Keratinocyte (primary cell): Measurements from ENCODE around the gene MRTO4. TPM values are rescaled to one million over a fixed set of nuclear protein-coding genes. Genes with fewer than 3 reads are reported as not detected.

Source experiments
- DNase-seq: peaks from one replicate; pipeline ENCODE4 v3.0.0-alpha.2; 2011; ENCODE audit warnings: low read depth, missing footprints, low spot score
- FAIRE-seq: peaks from 2 replicates; lab custom pipeline; 2011; peaks lifted over from hg19 to GRCh38; lab: Jason Lieb, UNC
- H2AFZ ChIP-seq: 2 replicates; pipeline ENCODE4 v1.6.0; 2012; ENCODE audit warnings: low read length, control low read depth, inconsistent platforms; ENCODE audit not compliant: control insufficient read depth
- H3K27ac ChIP-seq: 2 replicates; pipeline ENCODE4 v1.5.1; 2011; ENCODE audit warnings: low read length; ENCODE audit not compliant: control insufficient read depth, insufficient read depth
- H3K27me3 ChIP-seq: 3 replicates; pipeline ENCODE4 v1.6.0; 2011; ENCODE audit warnings: low read length; ENCODE audit not compliant: control insufficient read depth, insufficient read depth; ENCODE audit errors: extremely low read depth
- H3K36me3 ChIP-seq, 2 experiments: 2 replicates in 1 of 2; 3 replicates in 1 of 2; pipeline ENCODE4 v1.5.1; 2011; ENCODE audit warnings: low read length in 2 of 2, mild to moderate bottlenecking in 1 of 2; ENCODE audit not compliant: control insufficient read depth in 2 of 2, insufficient read depth in 2 of 2; ENCODE audit errors: extremely low read depth in 1 of 2
- H3K4me1 ChIP-seq: 3 replicates; pipeline ENCODE4 v1.5.1; 2011; ENCODE audit warnings: low read length; ENCODE audit not compliant: control insufficient read depth, insufficient read depth; ENCODE audit errors: extremely low read depth
- H3K4me2 ChIP-seq: 3 replicates; pipeline ENCODE4 v1.6.0; 2011; ENCODE audit warnings: low read depth, low read length; ENCODE audit not compliant: control insufficient read depth, insufficient read depth; ENCODE audit errors: extremely low read depth
- H3K4me3 ChIP-seq, 3 experiments: fragments of 200-600 bp in 1 of 3; sonication (generic) in 1 of 3; 2 replicates in 2 of 3; 3 replicates in 1 of 3; pipeline ENCODE4 v1.5.1; 2011 to 2016; ENCODE audit warnings: low read length in 3 of 3, mild to moderate bottlenecking in 3 of 3, control low read depth in 2 of 3, inconsistent platforms in 1 of 3, low read depth in 1 of 3, mixed read lengths in 1 of 3, mixed run types in 1 of 3, moderate library complexity in 1 of 3; ENCODE audit not compliant: control insufficient read depth in 2 of 3, insufficient read depth in 2 of 3; ENCODE audit errors: extremely low read depth in 1 of 3
- H3K79me2 ChIP-seq: 2 replicates; pipeline ENCODE4 v1.6.0; 2012; ENCODE audit warnings: low read length; ENCODE audit not compliant: control insufficient read depth, insufficient read depth
- H3K9ac ChIP-seq: 3 replicates; pipeline ENCODE4 v1.6.0; 2011; ENCODE audit warnings: low read length; ENCODE audit not compliant: control insufficient read depth, insufficient read depth; ENCODE audit errors: extremely low read depth
- H3K9me1 ChIP-seq: 3 replicates; pipeline ENCODE4 v1.6.0; 2011; ENCODE audit warnings: low read length; ENCODE audit not compliant: control insufficient read depth, insufficient read depth; ENCODE audit errors: extremely low read depth
- H3K9me3 ChIP-seq: 2 replicates; pipeline ENCODE4 v1.5.1; 2012; ENCODE audit warnings: low read depth, low read length; ENCODE audit not compliant: control insufficient read depth
- H4K20me1 ChIP-seq: 3 replicates; pipeline ENCODE4 v1.6.0; 2011; ENCODE audit warnings: low read length; ENCODE audit not compliant: control insufficient read depth, insufficient read depth; ENCODE audit errors: extremely low read depth
- CTCF ChIP-seq, 3 experiments: IDR thresholded peaks in 1 of 3; conservative IDR thresholded peaks in 1 of 3; optimal IDR thresholded peaks in 1 of 3; 2 replicates in 2 of 3; 3 replicates in 1 of 3; pipeline versions ENCODE3 to v1.5.1; 2011; ENCODE audit warnings: low read length in 3 of 3, mild to moderate bottlenecking in 3 of 3, moderate library complexity in 2 of 3, control low read depth in 1 of 3, inconsistent platforms in 1 of 3; ENCODE audit not compliant: insufficient read depth in 2 of 3; ENCODE audit errors: extremely low read depth in 1 of 3
- EZH2 ChIP-seq: IDR thresholded peaks from one replicate; pipeline ENCODE4 v1.6.1; 2012; ENCODE audit warnings: inconsistent platforms, mild to moderate bottlenecking, low read length, moderate library complexity
- dilution Hi-C: fragments of 300-500 bp; cut with MboI; formaldehyde crosslinking; loops from one replicate; pipeline ENCODE4 v1.7.0; 2020; ENCODE audit warnings: low sequenced_read_pairs; ENCODE audit not compliant: extremely low pct_ligation_motif_present
- polyA plus RNA-seq, 5 experiments: library from polyadenylated mRNA; depleted of rRNA in 3 of 5; stranded (reverse) in 3 of 5; stranded (forward) in 1 of 5; unstranded in 1 of 5; fragments of >200 nt; gene quantifications; 1 replicate in 1 of 5; 2 replicates in 3 of 5; 3 replicates in 1 of 5; pipeline versions ENCODE4 v1.2.1 to v1.2.3, GENCODE V29; 2011 to 2012; ENCODE audit warnings: missing spikeins in 2 of 5, low read depth in 1 of 5, low replicate concordance in 1 of 5

The MRTO4 gene
- polyA plus RNA-seq, 1 donor (not counting 4 experiments of a cell fraction or from before 2014, with no cell fraction given) = 50.2 TPM

GRCh38 chr1:19274636-19275035 lies 23.0 kb downstream of the MRTO4 start:
- FAIRE-seq (no peak), DNase-seq (no peak)
- Histone ChIP-seq H3K27me3 (peaks cover 10% of the 10 kb centered on the region), H3K9me3 (peaks cover 3% of the 10 kb centered on the region), H2AFZ (no peak overlapping the region), H3K4me3 (no peak overlapping the region), H3K36me3 (no peaks in the 10 kb centered on the region), H3K9ac (no peak overlapping the region), H3K79me2 (no peaks in the 10 kb centered on the region), H3K4me1 (no peaks in the 10 kb centered on the region), H4K20me1 (no peaks in the 10 kb centered on the region), H3K27ac (no peak overlapping the region), H3K4me2 (no peak overlapping the region), H3K9me1 (no peaks in the 10 kb centered on the region)
- no peak for TF ChIP-seq EZH2
- no peak for TF ChIP-seq CTCF (optimal IDR thresholded peaks at IDR 0.05 in 1 of 3, IDR thresholded peaks at IDR 0.05 in 1 of 3, conservative IDR thresholded peaks at IDR 0.05 in 1 of 3; ENCODE audit: extremely low read depth in 1 of 3, insufficient read depth in 2 of 3, low read length in 3 of 3)
- dilution Hi-C loops = no loop called here

- H3K27me3 ChIP-seq = no peaks in the 10 kb centered on the region
- no peak overlapping the region for H2AFZ ChIP-seq
- no peaks in the 10 kb centered on the region for H3K9me3 ChIP-seq
- H3K4me3 ChIP-seq = no peak overlapping the region
- no peak overlapping the region for H3K27ac ChIP-seq
- FAIRE-seq (no peak), DNase-seq (no peak)
- no peaks in the 10 kb centered on the region for H3K79me2 ChIP-seq
- H3K9ac ChIP-seq = no peak overlapping the region
- H3K4me2 ChIP-seq = no peak overlapping the region
- no peaks in the 10 kb centered on the region for H3K36me3 ChIP-seq
- TF ChIP-seq EZH2 (no peak), CTCF (optimal IDR thresholded peaks at IDR 0.05 in 1 of 3, IDR thresholded peaks at IDR 0.05 in 1 of 3, conservative IDR thresholded peaks at IDR 0.05 in 1 of 3; ENCODE audit: extremely low read depth in 1 of 3, insufficient read depth in 2 of 3, low read length in 3 of 3) (no peak)
- H3K9me1 ChIP-seq = no peaks in the 10 kb centered on the region
- peaks cover under 1% of the 10 kb centered on the region for H3K4me1 ChIP-seq
- H4K20me1 ChIP-seq = no peaks in the 10 kb centered on the region
- dilution Hi-C loops = no loop called here
Measured at GRCh38 chr1:19283891-19284290, 32.3 kb downstream of the MRTO4 start.
